HepG2 (cell line): ENCODE data around the gene PLEKHA3. TPM values are rescaled to one million over a fixed set of nuclear protein-coding genes. Genes with fewer than 3 reads are reported as not detected.

Experiments
- ATAC-seq: fragments of 200-7000 bp; cut with Tn5 transposase; 3 replicates; pipeline ENCODE4 v1.9.1; 2020; ENCODE audit warnings: mild to moderate bottlenecking, moderate library complexity
- BruUV-seq: library from RNA; stranded (reverse); fragments of 400-500 nt; replicated peaks from 2 replicates; lab custom pipeline; 2021; lab: Mats Ljungman, UMichigan
- CTCF ChIA-PET: fragments of 300-600 bp; formaldehyde crosslinking; extraction: SDS; loops from one replicate; lab custom pipeline; 2021; ENCODE audit warnings: low total read pairs, inconsistent platforms, low intra/inter-chr PET ratio; lab: Yijun Ruan, JAX
- POLR2A ChIA-PET: fragments of 350-600 bp; sonication (Branson Sonifier 250); formaldehyde crosslinking; loops from one replicate; lab custom pipeline; 2020; ENCODE audit warnings: antibody characterized with exemption, inconsistent platforms; lab: Yijun Ruan, JAX
- DNase-seq: peaks from one replicate; pipeline ENCODE4 v3.0.0-alpha.2; 2015; ENCODE audit warnings: low spot score
- FAIRE-seq: peaks from 3 replicates; lab custom pipeline; 2011; peaks lifted over from hg19 to GRCh38; lab: Jason Lieb, UNC
- H2AFZ ChIP-seq: one replicate; pipeline ENCODE4 v1.6.1; 2011; ENCODE audit warnings: low read length, inconsistent platforms
- H3K27ac ChIP-seq: fragments of 300-600 bp; 3 replicates; pipeline ENCODE4 v1.8.0; 2011; ENCODE audit warnings: mixed run types, mild to moderate bottlenecking, mixed read lengths, low read length, inconsistent platforms; ENCODE audit not compliant: insufficient read depth; ENCODE audit errors: extremely low read length
- H3K27me3 ChIP-seq, 2 experiments: fragments of 200-600 bp in 1 of 2; 2 replicates in 1 of 2; 3 replicates in 1 of 2; pipeline versions ENCODE4 v1.6.0 to v1.8.0; 2011; ENCODE audit warnings: low read length in 2 of 2, mild to moderate bottlenecking in 2 of 2, moderate library complexity in 2 of 2, inconsistent platforms in 1 of 2; ENCODE audit not compliant: insufficient read depth in 2 of 2, control insufficient read depth in 1 of 2
- H3K36me3 ChIP-seq, 2 experiments: fragments of 200-600 bp in 1 of 2; replicated peaks in 1 of 2; 2 replicates in 1 of 2; 3 replicates in 1 of 2; pipeline versions ENCODE4 v1.5.1 to v1.8.0; 2011; ENCODE audit warnings: low read length in 2 of 2, inconsistent platforms in 1 of 2; ENCODE audit not compliant: insufficient read depth in 2 of 2, control insufficient read depth in 1 of 2
- H3K4me1 ChIP-seq: 2 replicates; pipeline ENCODE4 v1.5.1; 2012; ENCODE audit warnings: low read length, inconsistent platforms; ENCODE audit not compliant: insufficient read depth
- H3K4me2 ChIP-seq: 2 replicates; pipeline ENCODE4 v1.6.0; 2011; ENCODE audit warnings: low read depth, low read length, inconsistent platforms
- H3K4me3 ChIP-seq, 3 experiments: fragments of 200-600 bp in 1 of 3; sonication (generic), shearing (Covaris generic) in 1 of 3; replicated peaks in 1 of 3; 2 replicates each; pipeline ENCODE4 v1.5.1; 2011 to 2016; ENCODE audit warnings: low read length in 3 of 3, inconsistent platforms in 2 of 3, low read depth in 2 of 3, mild to moderate bottlenecking in 2 of 3, control low read depth in 1 of 3, mixed read lengths in 1 of 3; ENCODE audit not compliant: insufficient read depth in 1 of 3
- H3K79me2 ChIP-seq: one replicate; pipeline ENCODE4 v1.6.1; 2011; ENCODE audit warnings: low read length, inconsistent platforms; ENCODE audit not compliant: insufficient read depth
- H3K9ac ChIP-seq: 2 replicates; pipeline ENCODE4 v1.6.0; 2011; ENCODE audit warnings: mild to moderate bottlenecking, low read depth, low read length, inconsistent platforms; ENCODE audit not compliant: insufficient read depth
- H3K9me3 ChIP-seq: 2 replicates; pipeline ENCODE4 v1.5.1; 2012; ENCODE audit warnings: mild to moderate bottlenecking, low read length
- H4K20me1 ChIP-seq: 2 replicates; pipeline ENCODE4 v1.6.0; 2011; ENCODE audit warnings: inconsistent platforms, mild to moderate bottlenecking, low read length, moderate library complexity; ENCODE audit not compliant: insufficient read depth
- CEBPG ChIP-seq: IDR thresholded peaks from 2 replicates; pipeline ENCODE4 v1.6.1; 2016
- CENPX ChIP-seq: sonication (generic); formaldehyde crosslinking; IDR thresholded peaks from 2 replicates; pipeline ENCODE4 v1.9.0; 2021; ENCODE audit warnings: mild to moderate bottlenecking, missing genetic modification reagents, moderate library complexity
- DZIP1 ChIP-seq: sonication (generic); formaldehyde crosslinking; IDR thresholded peaks from 2 replicates; pipeline ENCODE4 v1.5.0; 2020; ENCODE audit warnings: mild to moderate bottlenecking, missing genetic modification reagents
- NR0B2 ChIP-seq: sonication (generic); formaldehyde crosslinking; IDR thresholded peaks from 2 replicates; pipeline ENCODE4 v1.4.0; 2020; ENCODE audit warnings: mild to moderate bottlenecking, missing genetic modification reagents
- POGK ChIP-seq: sonication (generic); formaldehyde crosslinking; conservative IDR thresholded peaks from 2 replicates; pipeline ENCODE4 v1.8.0; 2022; ENCODE audit warnings: mild to moderate bottlenecking, moderate library complexity, missing genetic modification reagents
- RXRB ChIP-seq: IDR thresholded peaks from 2 replicates; pipeline ENCODE4 v1.6.1; 2016; ENCODE audit warnings: borderline replicate concordance, missing genetic modification reagents, missing compliant biosample characterization
- TEAD3 ChIP-seq: optimal IDR thresholded peaks from 2 replicates; pipeline ENCODE3; 2016; ENCODE audit warnings: borderline replicate concordance
- ZBED4 ChIP-seq: sonication (generic); formaldehyde crosslinking; IDR thresholded peaks from 2 replicates; pipeline ENCODE4 v1.4.0; 2020; ENCODE audit warnings: missing genetic modification reagents, borderline replicate concordance
- ZNF136 ChIP-seq: sonication (generic); formaldehyde crosslinking; IDR thresholded peaks from 2 replicates; pipeline ENCODE4 v1.8.1; 2022; ENCODE audit warnings: low read depth, mild to moderate bottlenecking, moderate library complexity, missing genetic modification reagents
- ZNF687 ChIP-seq: sonication (generic); formaldehyde crosslinking; IDR thresholded peaks from 2 replicates; pipeline ENCODE4 v1.5.1; 2020; ENCODE audit warnings: mild to moderate bottlenecking, missing genetic modification reagents, moderate library complexity
- ZNF761 ChIP-seq: sonication (generic); formaldehyde crosslinking; conservative IDR thresholded peaks from 2 replicates; pipeline ENCODE4 v1.4.0; 2020; ENCODE audit warnings: mild to moderate bottlenecking, missing genetic modification reagents
- WGBS: methylation state at CpG from one replicate; pipeline ENCODE4 v1.1.6; 2017; ENCODE audit warnings: low lambda C conversion rate; 5-methylcytosine and 5-hydroxymethylcytosine counted together
- in situ Hi-C: cut with HindIII; loops from 2 replicates; pipeline ENCODE4 v1.10.0; 2017; ENCODE audit warnings: low pct_unique_long_range_greater_than_20kb; ENCODE audit not compliant: extremely low pct_ligation_motif_present
- intact Hi-C: fragments of 100-400 bp; cut with micrococcal nuclease; formaldehyde crosslinking; loops from one replicate; pipeline ENCODE4 v1.10.0; 2022; ENCODE audit not compliant: unreplicated experiment
- polyA plus RNA-seq, 8 experiments: library from polyadenylated mRNA; depleted of rRNA in 3 of 8; stranded (reverse) in 7 of 8; unstranded in 1 of 8; fragments of >200 nt; fragmentation: Illumina TruSeq in 4 of 8; extraction: Trizol in 4 of 8; gene quantifications; 2 replicates each; pipeline versions ENCODE4 v1.2.1 to v1.2.3, GENCODE V29; 2011 to 2016; ENCODE audit warnings: low read depth in 4 of 8, missing spikeins in 1 of 8, mixed read lengths in 1 of 8; ENCODE audit not compliant: insufficient read depth in 1 of 8
- total RNA-seq, 5 experiments: library from RNA; depleted of rRNA; stranded (reverse); fragments of >200 nt; fragmentation: Illumina TruSeq; extraction: Trizol; gene quantifications; 2 replicates each; pipeline ENCODE4 v1.2.3, GENCODE V29; 2016; ENCODE audit warnings: low read depth in 1 of 5

The PLEKHA3 gene
- total and polyA plus RNA-seq, 2 of the 13 experiments (the other 11 are each of a cell fraction or from before 2014, with no cell fraction given): 11.7 to 23.1 TPM

GRCh38 chr2:178485356-178485755 lies 5.1 kb downstream of the PLEKHA3 start:
- ATAC-seq (no peak), DNase-seq (no peak), FAIRE-seq (no peak)
- WGBS: 94% methylated on average over 3 of the region's 3 CpGs
- in situ Hi-C loops: no loop called here
- ChIA-PET CTCF (no interaction called here), POLR2A (interaction anchor here (2.9 kb wide), 1 partner anchor 34 kb away, joined by 9 read pairs; the partner anchor contains the start of genes PJVK and PRKRA)
- no peak overlapping the region for H3K4me2 ChIP-seq
- H3K9ac ChIP-seq: no peak overlapping the region; the same call in 1 of the 2 replicates
- peaks cover 4 to 37% of the 10 kb centered on the region in 2 experiments for H3K36me3 ChIP-seq
- peaks cover 9% of the 10 kb centered on the region; the same call in 1 of the 2 replicates for H4K20me1 ChIP-seq
- BruUV-seq: no TSS peak
- no peak overlapping the region for H3K4me3 ChIP-seq
- H3K9me3 ChIP-seq: no peaks in the 10 kb centered on the region
- peaks cover 35% of the 10 kb centered on the region for H3K4me1 ChIP-seq
- intact Hi-C loops: no loop called here
- H3K27ac ChIP-seq: no peak overlapping the region
- peaks cover 44% of the 10 kb centered on the region for H3K79me2 ChIP-seq
- H3K27me3 ChIP-seq: no peaks in the 10 kb centered on the region; a peak in 1 of 5 replicates
- H2AFZ ChIP-seq: no peak overlapping the region
- no peak for TF ChIP-seq ZBED4 (CRISPR knock-in tag)
- TF ChIP-seq ZNF761 (CRISPR knock-in tag): no peak
- TF ChIP-seq NR0B2 (CRISPR knock-in tag): no peak
- no peak for TF ChIP-seq RXRB (CRISPR knock-in tag)
- TF ChIP-seq ZNF136 (CRISPR knock-in tag): no peak
- TF ChIP-seq CEBPG: no peak
- no peak for TF ChIP-seq POGK
- TF ChIP-seq DZIP1 (CRISPR knock-in tag): no peak
- TF ChIP-seq CENPX (CRISPR knock-in tag): no peak
- no peak for TF ChIP-seq ZNF687 (CRISPR knock-in tag)
- TF ChIP-seq TEAD3 (CRISPR knock-in tag): no peak
